Measurements from ENCODE around the gene CYTIP.

Gene CYTIP

DNA sequence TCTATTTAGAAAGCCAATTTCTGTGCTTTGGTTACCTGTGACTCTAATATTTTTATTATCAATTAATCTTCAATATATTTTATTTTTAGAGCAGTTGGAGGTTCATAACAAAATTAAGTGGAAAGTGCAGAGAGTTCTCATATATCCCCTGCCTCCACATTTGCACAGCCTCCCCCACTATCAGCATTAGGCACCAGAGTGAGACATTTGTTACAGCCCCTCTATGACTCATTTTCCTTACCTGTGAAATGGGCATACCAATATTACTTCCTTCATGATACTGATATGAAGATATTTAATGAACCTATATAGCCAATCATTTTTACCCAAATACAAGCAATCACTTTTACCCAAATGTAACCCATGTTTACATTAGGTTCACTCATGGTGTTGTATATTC lies 34.0 kb upstream of the CYTIP start:
- Histone ChIP-seq H3K27me3 (replicated peaks; ENCODE audit: control insufficient read depth, insufficient read depth, low read length, poor library complexity, severe bottlenecking) (no peaks in the 10 kb centered on the region), H3K36me3 (ENCODE audit: control insufficient read depth, insufficient read depth, low read length) (no peaks in the 10 kb centered on the region), H3K4me1 (ENCODE audit: control insufficient read depth, insufficient read depth, low read length, poor library complexity, severe bottlenecking) (no peaks in the 10 kb centered on the region), H3K4me3 (ENCODE audit: insufficient read depth, low read depth, low read length, poor library complexity, severe bottlenecking) (no peak overlapping the region), H3K27ac (ENCODE audit: insufficient read depth, low read length, poor library complexity, severe bottlenecking) (no peak overlapping the region), H3K9me3 (ENCODE audit: control insufficient read depth, low read length) (no peaks in the 10 kb centered on the region)
- no peak for DNase-seq

DNA sequence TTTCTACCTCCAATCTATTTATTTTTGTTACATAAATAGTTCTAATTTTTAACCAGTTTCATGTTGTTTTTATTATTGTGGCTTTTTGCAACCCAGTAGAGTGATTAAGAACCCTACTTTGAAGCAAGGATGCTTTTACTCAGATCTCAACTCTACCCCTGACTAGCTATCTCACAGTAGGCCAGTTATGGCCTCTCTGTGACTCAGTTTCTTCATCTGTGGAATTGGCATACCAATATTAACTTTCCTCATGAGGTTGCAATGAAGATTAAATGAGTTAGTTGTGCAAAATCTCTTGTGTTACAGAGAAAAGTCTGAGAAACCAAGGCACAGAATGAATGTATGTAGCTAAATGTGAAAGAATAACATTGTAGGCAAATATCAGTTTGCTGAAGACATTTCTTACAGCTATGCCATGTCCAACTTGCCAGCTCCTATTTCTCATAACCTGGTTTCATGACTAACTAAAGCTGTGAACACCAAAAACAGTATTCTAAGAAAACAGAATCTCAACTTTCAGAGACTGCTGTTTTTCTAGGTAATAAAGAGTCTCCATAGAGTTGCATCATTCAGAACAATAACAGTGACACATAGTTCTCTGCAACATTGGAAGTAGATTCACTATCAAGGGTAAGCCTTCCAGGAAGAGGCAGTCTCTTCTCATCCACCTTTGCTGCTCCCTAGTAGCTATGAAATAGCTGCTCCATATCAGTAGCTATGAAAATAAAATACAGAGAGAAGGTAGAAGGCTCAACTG lies 33.2 kb upstream of the CYTIP start:
- Histone ChIP-seq H3K27ac (ENCODE audit: insufficient read depth, low read length, poor library complexity, severe bottlenecking) (no peak overlapping the region), H3K27me3 (replicated peaks; ENCODE audit: control insufficient read depth, insufficient read depth, low read length, poor library complexity, severe bottlenecking) (no peaks in the 10 kb centered on the region), H3K4me3 (ENCODE audit: insufficient read depth, low read depth, low read length, poor library complexity, severe bottlenecking) (no peak overlapping the region), H3K36me3 (ENCODE audit: control insufficient read depth, insufficient read depth, low read length) (no peaks in the 10 kb centered on the region), H3K4me1 (ENCODE audit: control insufficient read depth, insufficient read depth, low read length, poor library complexity, severe bottlenecking) (no peaks in the 10 kb centered on the region), H3K9me3 (ENCODE audit: control insufficient read depth, low read length) (no peaks in the 10 kb centered on the region)
- DNase-seq = no peak

DNA sequence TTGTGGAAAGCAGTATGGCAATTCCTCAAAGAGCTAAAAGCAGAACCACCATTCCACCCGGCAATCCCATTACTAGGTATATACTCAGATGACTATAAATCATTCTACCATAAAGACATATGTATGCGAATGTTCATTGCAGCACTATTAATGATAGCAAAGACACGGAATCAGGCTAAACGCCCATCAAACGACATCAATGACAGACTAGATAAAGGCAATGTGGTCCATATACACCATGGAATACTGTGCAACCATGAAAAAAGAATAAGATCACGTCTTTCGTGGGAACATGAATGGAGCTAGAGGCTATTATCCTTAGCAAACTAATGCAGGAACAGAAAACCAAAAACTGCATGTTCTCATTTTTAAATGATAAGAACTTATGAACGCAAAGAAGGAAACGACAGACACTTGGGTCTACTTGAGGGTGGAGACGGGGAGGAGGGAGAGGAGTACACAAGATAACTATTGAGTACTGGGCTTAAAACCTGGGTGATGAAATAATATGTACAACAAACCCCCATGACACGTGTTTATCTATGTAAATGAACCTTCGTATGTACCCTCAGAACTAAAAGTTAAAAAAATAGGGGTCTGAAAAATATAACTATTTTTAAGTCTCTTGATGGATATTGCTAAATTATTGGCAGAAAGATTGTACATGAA lies 32.0 kb upstream of the CYTIP start:
- no peak for DNase-seq
- Histone ChIP-seq H3K27me3 (replicated peaks; ENCODE audit: control insufficient read depth, insufficient read depth, low read length, poor library complexity, severe bottlenecking) (no peaks in the 10 kb centered on the region), H3K4me3 (ENCODE audit: insufficient read depth, low read depth, low read length, poor library complexity, severe bottlenecking) (no peak overlapping the region)

GRCh38 chr2:157473581-157473980 lies 29.7 kb upstream of the CYTIP start:
- H3K4me3 ChIP-seq (ENCODE audit: insufficient read depth, low read depth, low read length, poor library complexity, severe bottlenecking) = no peak overlapping the region
- no peak for DNase-seq
- H3K9me3 ChIP-seq (ENCODE audit: control insufficient read depth, low read length) = no peaks in the 10 kb centered on the region

More for the DNA sequence above, 32.0 kb upstream of the CYTIP start:
- H3K27ac ChIP-seq (ENCODE audit: insufficient read depth, low read length, poor library complexity, severe bottlenecking) = no peak overlapping the region
- H3K4me1 ChIP-seq (ENCODE audit: control insufficient read depth, insufficient read depth, low read length, poor library complexity, severe bottlenecking) = no peaks in the 10 kb centered on the region
- H3K9me3 ChIP-seq (ENCODE audit: control insufficient read depth, low read length) = no peaks in the 10 kb centered on the region
- no peaks in the 10 kb centered on the region for H3K36me3 ChIP-seq (ENCODE audit: control insufficient read depth, insufficient read depth, low read length)

GRCh38 chr2:157471078-157471477 lies 27.2 kb upstream of the CYTIP start:
- no peak overlapping the region for H3K27ac ChIP-seq (ENCODE audit: insufficient read depth, low read length, poor library complexity, severe bottlenecking)
- H3K9me3 ChIP-seq (ENCODE audit: control insufficient read depth, low read length) = no peaks in the 10 kb centered on the region
- H3K4me3 ChIP-seq (ENCODE audit: insufficient read depth, low read depth, low read length, poor library complexity, severe bottlenecking) = no peak overlapping the region
- H3K27me3 ChIP-seq (replicated peaks; ENCODE audit: control insufficient read depth, insufficient read depth, low read length, poor library complexity, severe bottlenecking) = no peaks in the 10 kb centered on the region
- H3K36me3 ChIP-seq (ENCODE audit: control insufficient read depth, insufficient read depth, low read length) = no peaks in the 10 kb centered on the region
- no peak for DNase-seq
- peaks cover 11% of the 10 kb centered on the region for H3K4me1 ChIP-seq (ENCODE audit: control insufficient read depth, insufficient read depth, low read length, poor library complexity, severe bottlenecking)

More at GRCh38 chr2:157473581-157473980, 29.7 kb upstream of the CYTIP start:
- Histone ChIP-seq H3K27me3 (replicated peaks; ENCODE audit: control insufficient read depth, insufficient read depth, low read length, poor library complexity, severe bottlenecking) (no peaks in the 10 kb centered on the region), H3K36me3 (ENCODE audit: control insufficient read depth, insufficient read depth, low read length) (no peaks in the 10 kb centered on the region), H3K4me1 (ENCODE audit: control insufficient read depth, insufficient read depth, low read length, poor library complexity, severe bottlenecking) (peaks cover 11% of the 10 kb centered on the region), H3K27ac (ENCODE audit: insufficient read depth, low read length, poor library complexity, severe bottlenecking) (no peak overlapping the region)

DNA sequence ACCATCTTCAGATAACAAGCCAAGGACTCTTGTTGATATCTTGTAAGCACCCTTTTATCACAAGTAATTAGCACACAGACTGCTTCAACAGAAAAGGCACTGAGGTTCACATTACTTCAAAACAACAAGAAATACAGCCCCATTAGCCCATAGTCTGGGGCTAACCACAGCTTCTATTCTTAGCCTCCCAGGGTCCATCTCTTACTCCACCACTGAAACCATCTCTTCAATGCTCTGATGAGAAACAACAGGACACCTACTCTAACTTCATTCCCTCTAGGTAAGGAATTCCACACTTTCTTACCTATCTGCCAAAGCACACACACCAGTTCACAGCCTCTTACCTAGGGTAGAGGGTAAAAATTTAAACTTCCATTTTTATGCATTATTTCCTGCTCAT lies 26.4 kb upstream of the CYTIP start:
- Histone ChIP-seq H3K9me3 (ENCODE audit: control insufficient read depth, low read length) (no peaks in the 10 kb centered on the region), H3K27me3 (replicated peaks; ENCODE audit: control insufficient read depth, insufficient read depth, low read length, poor library complexity, severe bottlenecking) (no peaks in the 10 kb centered on the region), H3K4me1 (ENCODE audit: control insufficient read depth, insufficient read depth, low read length, poor library complexity, severe bottlenecking) (peaks cover 11% of the 10 kb centered on the region), H3K36me3 (ENCODE audit: control insufficient read depth, insufficient read depth, low read length) (no peaks in the 10 kb centered on the region), H3K27ac (ENCODE audit: insufficient read depth, low read length, poor library complexity, severe bottlenecking) (no peak overlapping the region), H3K4me3 (ENCODE audit: insufficient read depth, low read depth, low read length, poor library complexity, severe bottlenecking) (no peak overlapping the region)
- DNase-seq = no peak

DNA sequence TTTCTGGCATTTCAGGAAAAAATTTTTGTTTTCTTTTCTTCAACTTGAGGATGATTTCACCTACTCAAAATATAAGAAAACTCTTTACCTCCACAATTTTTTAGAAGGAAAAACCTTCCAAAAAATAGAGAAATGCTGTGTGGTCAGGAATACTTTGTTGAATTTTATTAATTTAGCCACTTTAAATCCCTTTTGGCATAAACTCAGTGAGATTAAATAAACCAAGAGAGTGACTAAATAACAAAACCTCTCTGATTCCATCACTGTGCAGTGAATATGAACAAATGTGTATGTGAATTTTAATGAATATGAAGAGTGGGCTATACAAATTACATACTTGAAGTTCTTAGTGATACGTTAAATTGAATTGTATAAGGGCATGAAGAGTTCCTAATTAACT lies 25.8 kb upstream of the CYTIP start:
- DNase-seq = no peak
- Histone ChIP-seq H3K4me3 (ENCODE audit: insufficient read depth, low read depth, low read length, poor library complexity, severe bottlenecking) (no peak overlapping the region), H3K27ac (ENCODE audit: insufficient read depth, low read length, poor library complexity, severe bottlenecking) (peak overlapping the region; percentile 32), H3K36me3 (ENCODE audit: control insufficient read depth, insufficient read depth, low read length) (no peaks in the 10 kb centered on the region), H3K27me3 (replicated peaks; ENCODE audit: control insufficient read depth, insufficient read depth, low read length, poor library complexity, severe bottlenecking) (no peaks in the 10 kb centered on the region), H3K4me1 (ENCODE audit: control insufficient read depth, insufficient read depth, low read length, poor library complexity, severe bottlenecking) (peaks cover 11% of the 10 kb centered on the region), H3K9me3 (ENCODE audit: control insufficient read depth, low read length) (no peaks in the 10 kb centered on the region)

GRCh38 chr2:157468931-157469708 lies 25.2 kb upstream of the CYTIP start:
- H3K27me3 ChIP-seq (replicated peaks; ENCODE audit: control insufficient read depth, insufficient read depth, low read length, poor library complexity, severe bottlenecking) = no peaks in the 10 kb centered on the region
- no peaks in the 10 kb centered on the region for H3K9me3 ChIP-seq (ENCODE audit: control insufficient read depth, low read length)
- H3K4me1 ChIP-seq (ENCODE audit: control insufficient read depth, insufficient read depth, low read length, poor library complexity, severe bottlenecking) = peaks cover 11% of the 10 kb centered on the region
- no peak for DNase-seq
- H3K4me3 ChIP-seq (ENCODE audit: insufficient read depth, low read depth, low read length, poor library complexity, severe bottlenecking) = no peak overlapping the region
- no peaks in the 10 kb centered on the region for H3K36me3 ChIP-seq (ENCODE audit: control insufficient read depth, insufficient read depth, low read length)
- H3K27ac ChIP-seq (ENCODE audit: insufficient read depth, low read length, poor library complexity, severe bottlenecking) = peak overlapping the region; percentile 70

- peaks cover 31% of the 10 kb centered on the region for H3K4me1 ChIP-seq (ENCODE audit: control insufficient read depth, insufficient read depth, low read length, poor library complexity, severe bottlenecking)
- H3K36me3 ChIP-seq (ENCODE audit: control insufficient read depth, insufficient read depth, low read length) = no peaks in the 10 kb centered on the region
- no peaks in the 10 kb centered on the region for H3K9me3 ChIP-seq (ENCODE audit: control insufficient read depth, low read length)
- H3K27ac ChIP-seq (ENCODE audit: insufficient read depth, low read length, poor library complexity, severe bottlenecking) = no peak overlapping the region
- no peaks in the 10 kb centered on the region for H3K27me3 ChIP-seq (replicated peaks; ENCODE audit: control insufficient read depth, insufficient read depth, low read length, poor library complexity, severe bottlenecking)
- no peak overlapping the region for H3K4me3 ChIP-seq (ENCODE audit: insufficient read depth, low read depth, low read length, poor library complexity, severe bottlenecking)
- no peak for DNase-seq
These were observed 22.9 kb upstream of the CYTIP start for GRCh38 chr2:157466764-157467163.

- Histone ChIP-seq H3K4me3 (ENCODE audit: insufficient read depth, low read depth, low read length, poor library complexity, severe bottlenecking) (no peak overlapping the region), H3K36me3 (ENCODE audit: control insufficient read depth, insufficient read depth, low read length) (no peaks in the 10 kb centered on the region), H3K9me3 (ENCODE audit: control insufficient read depth, low read length) (no peaks in the 10 kb centered on the region), H3K27me3 (replicated peaks; ENCODE audit: control insufficient read depth, insufficient read depth, low read length, poor library complexity, severe bottlenecking) (no peaks in the 10 kb centered on the region), H3K4me1 (ENCODE audit: control insufficient read depth, insufficient read depth, low read length, poor library complexity, severe bottlenecking) (peaks cover 38% of the 10 kb centered on the region), H3K27ac (ENCODE audit: insufficient read depth, low read length, poor library complexity, severe bottlenecking) (peak overlapping the region; percentile 45)
- no peak for DNase-seq
These were observed 21.7 kb upstream of the CYTIP start for GRCh38 chr2:157465554-157465953.

Measured in effector memory CD4-positive, alpha-beta T cell (primary cell).